ENCODE results near the gene TREML1.
"Not testable (repeated sequence)": the region's sequence is repeated elsewhere in the genome, so short reads cannot be mapped to it uniquely, and the experiment has no call there.

The TREML1 gene

GRCh38 chr6:41136911-41137310 lies 17.2 kb downstream of the TREML1 start:
- FAIRE-seq: no peak

GRCh38 chr6:41135062-41135832 lies 18.9 kb downstream of the TREML1 start:
- FAIRE-seq: no peak

- FAIRE-seq: no peak
Observed at GRCh38 chr6:41132254-41132653, 21.9 kb downstream of the TREML1 start.

- FAIRE-seq: no peak
Observed at GRCh38 chr6:41125282-41125681, 28.9 kb downstream of the TREML1 start.

GRCh38 chr6:41122918-41123317 lies 31.2 kb downstream of the TREML1 start:
- FAIRE-seq: no peak

GRCh38 chr6:41122373-41122772 lies 31.8 kb downstream of the TREML1 start:
- no peak for FAIRE-seq

GRCh38 chr6:41120058-41120457 lies 34.1 kb downstream of the TREML1 start:
- FAIRE-seq: no peak

GRCh38 chr6:41119508-41119907 lies 34.6 kb downstream of the TREML1 start:
- no peak for FAIRE-seq

GRCh38 chr6:41115027-41115426 lies 39.1 kb downstream of the TREML1 start:
- FAIRE-seq: not testable (repeated sequence)

GRCh38 chr6:41111017-41111416 lies 43.1 kb downstream of the TREML1 start:
- FAIRE-seq: no peak

- no peak for FAIRE-seq
Observed at GRCh38 chr6:41103847-41104246, 50.3 kb downstream of the TREML1 start.

GRCh38 chr6:41100871-41101287 lies 53.3 kb downstream of the TREML1 start:
- no peak for FAIRE-seq
